ENCODE results near the gene CDC5L.

The CDC5L gene

GRCh38 chr6:44498436-44498835 lies 110.9 kb downstream of the CDC5L start:
- Histone ChIP-seq H3K9ac (ENCODE audit: low read length) (no peak overlapping the region), H4K20me1 (ENCODE audit: low read depth, low read length) (no peaks in the 10 kb centered on the region), H3K4me3 (ENCODE audit: insufficient read depth, low read length, poor library complexity, severe bottlenecking) (no peak overlapping the region), H2AFZ (ENCODE audit: low read depth, low read length, severe bottlenecking) (no peak overlapping the region), H3K27ac (ENCODE audit: low read depth, low read length) (no peak overlapping the region), H3K27me3 (ENCODE audit: low read length) (no peaks in the 10 kb centered on the region), H3K79me2 (ENCODE audit: insufficient read depth, low read length) (no peaks in the 10 kb centered on the region), H3K4me2 (ENCODE audit: low read depth, low read length, poor library complexity, severe bottlenecking) (no peak overlapping the region), H3K36me3 (ENCODE audit: low read length) (no peaks in the 10 kb centered on the region), H3K9me3 (ENCODE audit: insufficient read depth, low read length) (no peaks in the 10 kb centered on the region), H3K9me2 (replicated peaks; ENCODE audit: insufficient read depth, low read length) (no peaks in the 10 kb centered on the region), H3F3A (ENCODE audit: insufficient read depth) (no peaks in the 10 kb centered on the region)
- TF ChIP-seq EZH2phosphoT487 (conservative IDR thresholded peaks at IDR 0.05; ENCODE audit: low read length) (no peak), CTCF (IDR thresholded peaks at IDR 0.05; ENCODE audit: insufficient read depth, low read length, poor library complexity, severe bottlenecking) (no peak)

- Histone ChIP-seq H3F3A (ENCODE audit: insufficient read depth) (no peaks in the 10 kb centered on the region), H3K4me3 (ENCODE audit: insufficient read depth, low read length, poor library complexity, severe bottlenecking) (no peak overlapping the region), H3K36me3 (ENCODE audit: low read length) (no peaks in the 10 kb centered on the region), H3K9ac (ENCODE audit: low read length) (no peak overlapping the region), H3K27me3 (ENCODE audit: low read length) (no peaks in the 10 kb centered on the region), H3K4me2 (ENCODE audit: low read depth, low read length, poor library complexity, severe bottlenecking) (no peak overlapping the region), H3K79me2 (ENCODE audit: insufficient read depth, low read length) (no peaks in the 10 kb centered on the region), H2AFZ (ENCODE audit: low read depth, low read length, severe bottlenecking) (no peak overlapping the region), H4K20me1 (ENCODE audit: low read depth, low read length) (no peaks in the 10 kb centered on the region), H3K9me2 (replicated peaks; ENCODE audit: insufficient read depth, low read length) (no peaks in the 10 kb centered on the region), H3K27ac (ENCODE audit: low read depth, low read length) (no peak overlapping the region), H3K9me3 (ENCODE audit: insufficient read depth, low read length) (no peaks in the 10 kb centered on the region)
- TF ChIP-seq CTCF (IDR thresholded peaks at IDR 0.05; ENCODE audit: insufficient read depth, low read length, poor library complexity, severe bottlenecking), result no peak
- no peak for TF ChIP-seq EZH2phosphoT487 (conservative IDR thresholded peaks at IDR 0.05; ENCODE audit: low read length)
These were observed 112.1 kb downstream of the CDC5L start for GRCh38 chr6:44499609-44500008.
